K562 (cell line): ENCODE measurements around the gene ANO7.

Experiments used
- BCL6 ChIP-seq: fragments of 250-450 bp; sonication (Bioruptor Pico); IDR thresholded peaks from 2 replicates; pipeline ENCODE4 v1.4.0; 2020
- BRD4 ChIP-seq: fragments of 200-600 bp; sonication (generic); IDR thresholded peaks from 2 replicates; pipeline ENCODE4 v1.6.1; 2017; ENCODE audit warnings: inconsistent platforms
- CREBBP ChIP-seq: IDR thresholded peaks from one replicate; pipeline ENCODE4 v1.6.1; 2012; ENCODE audit warnings: low read depth, mild to moderate bottlenecking, control low read depth, inconsistent platforms, low read length
- MXI1 ChIP-seq: IDR thresholded peaks from 2 replicates; pipeline ENCODE4 v1.6.1; 2011; ENCODE audit warnings: low read depth, mild to moderate bottlenecking, improper control_type of control experiment, low read length
- PRMT5 ChIP-seq: sonication (generic); formaldehyde crosslinking; IDR thresholded peaks from 2 replicates; pipeline ENCODE4 v1.5.0; 2020; ENCODE audit warnings: missing genetic modification reagents
- TRIM28 ChIP-seq: fragments of 450-650 bp; IDR thresholded peaks from 2 replicates; pipeline ENCODE4 v1.6.1; 2017
- TF ChIP-seq, protein P1 (sequence below): fragments of 250-450 bp; sonication (Bioruptor Pico); IDR thresholded peaks from 2 replicates; pipeline ENCODE4 v1.5.1; 2021; ENCODE audit warnings: mild to moderate bottlenecking
- TF ChIP-seq, protein P2 (sequence below), 2 experiments: IDR thresholded peaks in 1 of 2; conservative IDR thresholded peaks in 1 of 2; 2 replicates each; pipeline ENCODE4 v1.6.1; 2016; ENCODE audit warnings: low read depth in 2 of 2, mild to moderate bottlenecking in 1 of 2, missing compliant biosample characterization in 1 of 2, missing genetic modification characterization in 1 of 2, moderate library complexity in 1 of 2
- TF ChIP-seq, protein P3 (sequence below): sonication (generic); formaldehyde crosslinking; IDR thresholded peaks from 2 replicates; pipeline ENCODE4 v1.8.1; 2023; ENCODE audit warnings: mild to moderate bottlenecking, missing genetic modification reagents, moderate library complexity
- TF ChIP-seq, protein P4 (sequence below), 3 experiments: IDR thresholded peaks in 2 of 3; conservative IDR thresholded peaks in 1 of 3; 2 replicates each; pipeline ENCODE4 v1.5.1; 2011 to 2012; ENCODE audit warnings: low read length in 3 of 3, mild to moderate bottlenecking in 3 of 3, control low read depth in 2 of 3, improper control_type of control experiment in 1 of 3, inconsistent platforms in 1 of 3, low read depth in 1 of 3, mixed read lengths in 1 of 3, moderate library complexity in 1 of 3; ENCODE audit not compliant: insufficient read depth in 2 of 3

DNA sequence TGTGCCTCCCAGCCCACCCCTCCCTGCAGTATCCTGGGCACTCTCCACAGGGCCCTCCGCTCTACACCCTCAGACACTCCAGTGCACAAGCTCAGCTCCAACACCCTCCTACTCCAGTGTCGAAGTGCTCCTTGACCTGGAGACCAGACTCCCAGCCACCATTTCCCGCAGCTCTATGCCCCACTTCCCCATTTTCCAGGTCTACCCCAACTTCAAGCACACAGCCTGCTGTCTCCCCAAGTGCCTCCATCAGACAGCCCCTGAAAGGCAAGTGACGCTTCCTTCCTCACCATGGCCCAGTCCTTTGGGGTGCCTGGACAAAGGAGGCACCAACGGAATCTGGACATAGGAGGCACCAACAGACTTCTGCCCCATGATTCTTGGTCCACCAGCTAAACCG, 46.4 kb upstream of the ANO7 start:
- TF ChIP-seq, protein P1, sequence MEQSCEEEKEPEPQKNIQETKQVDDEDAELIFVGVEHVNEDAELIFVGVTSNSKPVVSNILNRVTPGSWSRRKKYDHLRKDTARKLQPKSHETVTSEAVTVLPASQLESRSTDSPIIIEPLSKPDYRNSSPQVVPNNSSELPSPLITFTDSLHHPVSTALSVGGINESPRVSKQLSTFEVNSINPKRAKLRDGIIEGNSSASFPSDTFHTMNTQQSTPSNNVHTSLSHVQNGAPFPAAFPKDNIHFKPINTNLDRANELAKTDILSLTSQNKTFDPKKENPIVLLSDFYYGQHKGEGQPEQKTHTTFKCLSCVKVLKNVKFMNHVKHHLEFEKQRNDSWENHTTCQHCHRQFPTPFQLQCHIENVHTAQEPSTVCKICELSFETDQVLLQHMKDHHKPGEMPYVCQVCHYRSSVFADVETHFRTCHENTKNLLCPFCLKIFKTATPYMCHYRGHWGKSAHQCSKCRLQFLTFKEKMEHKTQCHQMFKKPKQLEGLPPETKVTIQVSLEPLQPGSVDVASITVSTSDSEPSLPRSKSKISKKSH (CRISPR knock-in tag), result no peak
- TF ChIP-seq, protein P2, sequence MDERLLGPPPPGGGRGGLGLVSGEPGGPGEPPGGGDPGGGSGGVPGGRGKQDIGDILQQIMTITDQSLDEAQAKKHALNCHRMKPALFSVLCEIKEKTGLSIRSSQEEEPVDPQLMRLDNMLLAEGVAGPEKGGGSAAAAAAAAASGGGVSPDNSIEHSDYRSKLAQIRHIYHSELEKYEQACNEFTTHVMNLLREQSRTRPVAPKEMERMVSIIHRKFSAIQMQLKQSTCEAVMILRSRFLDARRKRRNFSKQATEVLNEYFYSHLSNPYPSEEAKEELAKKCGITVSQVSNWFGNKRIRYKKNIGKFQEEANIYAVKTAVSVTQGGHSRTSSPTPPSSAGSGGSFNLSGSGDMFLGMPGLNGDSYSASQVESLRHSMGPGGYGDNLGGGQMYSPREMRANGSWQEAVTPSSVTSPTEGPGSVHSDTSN (CRISPR knock-in tag; IDR thresholded peaks at IDR 0.05; ENCODE audit: low read depth), result no peak
- TF ChIP-seq, protein P2 (tag; conservative IDR thresholded peaks at IDR 0.05; ENCODE audit: low read depth), result no peak
- TF ChIP-seq BCL6 (CRISPR knock-in tag), result no peak
- TF ChIP-seq BRD4, result no peak
- TF ChIP-seq TRIM28, result no peak
- no peak for TF ChIP-seq PRMT5 (CRISPR knock-in tag)
- TF ChIP-seq, protein P3, sequence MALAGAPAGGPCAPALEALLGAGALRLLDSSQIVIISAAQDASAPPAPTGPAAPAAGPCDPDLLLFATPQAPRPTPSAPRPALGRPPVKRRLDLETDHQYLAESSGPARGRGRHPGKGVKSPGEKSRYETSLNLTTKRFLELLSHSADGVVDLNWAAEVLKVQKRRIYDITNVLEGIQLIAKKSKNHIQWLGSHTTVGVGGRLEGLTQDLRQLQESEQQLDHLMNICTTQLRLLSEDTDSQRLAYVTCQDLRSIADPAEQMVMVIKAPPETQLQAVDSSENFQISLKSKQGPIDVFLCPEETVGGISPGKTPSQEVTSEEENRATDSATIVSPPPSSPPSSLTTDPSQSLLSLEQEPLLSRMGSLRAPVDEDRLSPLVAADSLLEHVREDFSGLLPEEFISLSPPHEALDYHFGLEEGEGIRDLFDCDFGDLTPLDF (CRISPR knock-in tag), result no peak
- no peak for TF ChIP-seq CREBBP
- TF ChIP-seq MXI1, result no peak
- TF ChIP-seq, protein P4, sequence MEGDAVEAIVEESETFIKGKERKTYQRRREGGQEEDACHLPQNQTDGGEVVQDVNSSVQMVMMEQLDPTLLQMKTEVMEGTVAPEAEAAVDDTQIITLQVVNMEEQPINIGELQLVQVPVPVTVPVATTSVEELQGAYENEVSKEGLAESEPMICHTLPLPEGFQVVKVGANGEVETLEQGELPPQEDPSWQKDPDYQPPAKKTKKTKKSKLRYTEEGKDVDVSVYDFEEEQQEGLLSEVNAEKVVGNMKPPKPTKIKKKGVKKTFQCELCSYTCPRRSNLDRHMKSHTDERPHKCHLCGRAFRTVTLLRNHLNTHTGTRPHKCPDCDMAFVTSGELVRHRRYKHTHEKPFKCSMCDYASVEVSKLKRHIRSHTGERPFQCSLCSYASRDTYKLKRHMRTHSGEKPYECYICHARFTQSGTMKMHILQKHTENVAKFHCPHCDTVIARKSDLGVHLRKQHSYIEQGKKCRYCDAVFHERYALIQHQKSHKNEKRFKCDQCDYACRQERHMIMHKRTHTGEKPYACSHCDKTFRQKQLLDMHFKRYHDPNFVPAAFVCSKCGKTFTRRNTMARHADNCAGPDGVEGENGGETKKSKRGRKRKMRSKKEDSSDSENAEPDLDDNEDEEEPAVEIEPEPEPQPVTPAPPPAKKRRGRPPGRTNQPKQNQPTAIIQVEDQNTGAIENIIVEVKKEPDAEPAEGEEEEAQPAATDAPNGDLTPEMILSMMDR (IDR thresholded peaks at IDR 0.05 in 2 of 3, conservative IDR thresholded peaks at IDR 0.05 in 1 of 3; ENCODE audit: insufficient read depth in 2 of 3, low read depth in 1 of 3, low read length in 3 of 3), result no peak
